NK-92 treated with Interleukin-12 subunit alpha and Interleukin-12 subunit beta, amount 100 ng/mL, for 24 hours (cell line): ENCODE data around the gene DEPDC5.
A peak's percentile ranks its signal among the peaks of the same experiment; 100 is the strongest.
"Not testable (repeated sequence)": the region's sequence is repeated elsewhere in the genome, so short reads cannot be mapped to it uniquely, and the experiment has no call there.

Experiments used
- DNase-seq: peaks from one replicate; lab custom pipeline; 2025; lab: John Stamatoyannopoulos, UW

The DEPDC5 gene

DNA sequence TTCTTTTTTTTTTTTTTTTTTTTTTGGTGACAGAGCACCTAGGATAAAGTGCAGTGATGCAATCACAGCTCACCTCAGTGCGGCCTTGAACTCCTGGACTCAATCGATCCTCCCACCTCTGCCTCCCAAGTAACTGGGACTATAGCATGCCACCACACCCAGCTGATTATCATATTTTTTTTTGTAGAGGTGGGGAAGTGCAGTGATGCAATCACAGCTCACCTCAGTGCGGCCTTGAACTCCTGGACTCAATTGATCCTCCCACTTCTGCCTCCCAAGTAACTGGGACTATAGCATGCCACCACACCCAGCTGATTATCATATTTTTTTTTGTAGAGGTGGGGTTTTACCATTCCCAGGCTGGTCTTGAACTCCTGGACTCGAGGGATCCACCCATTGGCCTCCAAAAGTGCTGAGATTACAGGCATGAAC, 61.6 kb downstream of the DEPDC5 start:
- not testable (repeated sequence) for DNase-seq

DNA sequence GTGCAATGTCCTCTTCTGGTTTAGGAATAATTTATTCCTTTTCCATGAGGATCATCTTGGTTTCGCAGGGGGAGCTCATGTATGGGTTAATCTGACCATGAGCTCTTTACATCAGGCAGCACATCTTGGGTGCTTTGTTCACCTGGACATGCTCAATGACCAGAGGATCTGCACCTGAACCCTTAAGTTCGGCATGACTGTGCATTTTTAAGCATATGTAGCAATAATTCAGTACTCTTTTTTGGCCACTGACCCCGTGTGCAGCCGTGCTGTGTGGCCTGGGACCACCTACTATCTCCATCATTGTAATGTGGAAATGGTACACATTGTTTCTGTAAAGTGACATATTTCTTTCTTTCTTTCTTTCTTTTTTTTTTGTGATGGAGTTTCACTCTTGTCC, 62.9 kb downstream of the DEPDC5 start:
- no peak for DNase-seq

DNA sequence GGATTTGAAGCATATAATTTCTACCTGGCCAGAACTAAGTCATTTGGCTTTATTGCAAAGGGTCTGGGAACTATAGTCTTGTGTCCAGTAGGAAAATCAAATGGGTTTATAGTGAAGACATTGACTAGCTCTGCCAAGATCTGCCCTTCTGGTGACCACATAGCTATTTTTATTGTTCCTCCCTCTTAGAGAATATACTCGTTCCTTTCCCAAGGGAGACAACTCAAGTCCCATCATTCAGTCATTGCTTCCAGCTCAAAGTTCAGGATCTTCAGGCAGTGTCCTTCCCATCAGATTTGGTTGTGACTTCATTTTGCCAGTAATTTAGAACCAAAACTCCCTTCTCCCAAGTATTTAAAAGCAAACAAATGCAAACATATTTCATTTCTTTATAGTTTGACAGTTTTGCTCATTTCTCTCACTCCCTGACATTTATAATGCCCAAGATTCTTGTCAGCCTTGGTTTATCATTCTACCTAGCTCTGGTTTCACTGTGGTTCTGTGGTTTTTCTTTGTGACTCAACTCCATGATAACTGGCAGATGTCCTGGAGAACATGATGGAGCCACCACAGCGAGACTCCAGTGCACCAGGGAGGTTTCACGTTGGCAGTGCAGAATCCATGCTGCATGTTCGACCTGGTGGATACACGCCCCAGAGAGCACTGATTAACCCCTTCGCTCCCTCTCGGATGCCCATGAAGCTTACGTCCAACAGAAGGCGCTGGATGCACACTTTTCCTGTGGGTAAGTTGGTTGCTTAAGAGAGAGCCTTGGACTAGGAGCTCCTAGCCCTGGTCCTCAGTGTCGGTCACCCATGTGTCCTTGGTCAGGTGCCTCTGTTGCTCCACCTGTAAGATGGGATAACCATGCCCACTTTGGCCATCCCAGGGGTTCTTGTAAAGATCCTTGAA, 64.9 kb downstream of the DEPDC5 start:
- DNase-seq = no peak

DNA sequence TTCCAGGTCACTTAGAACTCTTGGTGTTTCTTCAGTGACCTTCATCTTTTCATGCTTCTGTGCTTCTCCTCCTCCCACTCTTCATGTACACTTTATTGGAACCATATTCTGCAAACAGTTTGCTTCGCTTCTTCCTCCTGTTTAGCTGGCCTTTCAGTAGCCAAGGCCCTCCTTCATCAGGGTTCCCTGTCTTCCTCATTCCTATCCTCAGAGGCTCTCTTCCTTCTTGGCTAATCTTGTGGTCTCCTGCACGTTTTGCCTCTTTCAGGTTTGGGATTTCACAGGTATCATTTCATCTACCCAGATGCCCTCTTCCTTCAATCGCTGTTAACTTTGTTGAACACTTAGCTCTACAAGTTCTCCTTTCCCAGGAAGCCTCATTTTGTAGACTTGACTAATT, 66.8 kb downstream of the DEPDC5 start:
- DNase-seq = no peak

GRCh38 chr22:31821572-31821971, 67.8 kb downstream of the DEPDC5 start:
- no peak for DNase-seq

GRCh38 chr22:31822523-31822922, 68.7 kb downstream of the DEPDC5 start:
- no peak for DNase-seq

- DNase-seq = no peak
Measured at GRCh38 chr22:31825513-31825912, 71.7 kb downstream of the DEPDC5 start.

GRCh38 chr22:31826443-31826842, 72.6 kb downstream of the DEPDC5 start:
- no peak for DNase-seq

DNA sequence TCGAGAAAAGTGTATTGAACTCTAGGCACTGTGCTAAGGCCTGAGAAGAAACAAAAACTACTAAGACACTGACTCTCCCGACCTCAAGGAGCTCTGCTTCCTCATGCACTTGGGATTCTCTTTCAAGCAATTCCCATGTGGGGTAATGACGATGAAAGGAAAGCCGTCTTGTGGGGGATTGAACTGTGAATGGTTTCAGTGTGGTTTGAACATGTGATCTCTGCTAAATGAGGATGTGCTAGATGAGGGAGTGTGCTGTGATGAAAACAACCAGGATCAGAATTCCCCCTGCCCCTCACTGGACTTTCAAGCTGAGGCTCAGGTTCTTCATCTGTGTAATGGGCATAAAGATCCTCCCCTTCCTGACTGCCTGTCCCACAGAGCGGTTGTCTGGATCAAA, 74.9 kb downstream of the DEPDC5 start:
- DNase-seq = no peak

- peak; percentile 46 for DNase-seq
Measured at GRCh38 chr22:31829505-31829904, 75.7 kb downstream of the DEPDC5 start.

GRCh38 chr22:31830721-31831070, 76.9 kb downstream of the DEPDC5 start:
- no peak for DNase-seq

GRCh38 chr22:31833930-31834329, 80.1 kb downstream of the DEPDC5 start:
- DNase-seq = no peak

DNA sequence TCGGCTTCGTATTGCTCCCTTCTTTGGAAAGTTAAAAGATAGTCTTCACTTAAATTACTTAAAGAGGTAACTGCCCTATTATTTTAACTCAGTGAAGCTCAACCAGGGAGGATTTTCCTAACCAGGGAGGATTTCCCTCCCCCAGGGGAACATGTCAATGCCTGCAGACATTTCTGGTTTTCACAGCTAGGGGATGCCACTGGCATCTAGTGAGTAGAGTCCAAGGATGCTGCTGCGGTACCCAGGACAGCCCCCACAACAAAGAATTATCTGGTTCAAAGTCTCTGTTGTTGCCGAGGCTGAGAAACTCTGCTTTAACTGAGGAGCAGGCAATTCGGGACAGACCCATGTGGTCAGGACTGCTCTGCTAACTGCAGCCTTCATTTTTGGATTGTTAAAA, 82.2 kb downstream of the DEPDC5 start:
- DNase-seq = no peak

DNA sequence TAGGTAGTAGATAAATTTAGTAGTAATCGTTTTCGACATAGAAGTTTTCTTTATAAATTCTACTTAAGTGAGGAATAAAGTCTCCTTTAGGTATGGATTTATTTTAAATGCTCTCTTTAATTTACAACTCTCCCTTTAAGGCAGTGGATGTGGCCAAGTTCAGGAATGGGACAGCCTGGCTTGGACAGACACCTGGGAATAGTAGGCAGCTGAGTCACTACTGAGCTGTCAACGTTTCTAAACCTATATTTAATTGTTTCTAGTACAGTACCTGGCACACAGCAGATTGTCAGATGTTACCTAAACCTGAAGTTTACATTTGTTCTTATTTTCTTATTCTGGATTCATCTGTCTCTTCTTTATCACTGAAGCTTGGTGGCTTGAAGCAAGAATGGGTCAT, 85.1 kb downstream of the DEPDC5 start:
- no peak for DNase-seq

DNA sequence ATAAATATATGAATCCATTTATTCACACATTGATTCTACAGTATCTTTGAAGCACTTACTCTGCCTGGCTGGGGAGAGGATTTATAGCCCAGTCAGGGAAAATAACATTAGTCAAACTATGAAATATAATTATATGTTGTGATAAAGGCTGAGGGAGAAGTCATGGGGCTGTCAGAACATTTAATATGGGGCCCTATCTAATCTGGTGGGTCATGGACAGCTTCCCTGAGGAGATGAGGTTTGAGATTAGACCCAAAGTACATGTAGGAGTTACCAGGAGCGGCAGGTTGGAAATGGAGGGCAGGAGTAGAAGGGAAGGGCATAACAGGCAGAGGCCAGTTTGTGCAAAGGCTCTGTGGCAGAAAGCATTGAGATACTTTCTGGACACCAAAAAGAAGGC, 86.2 kb downstream of the DEPDC5 start:
- DNase-seq = no peak

- no peak for DNase-seq
Measured at GRCh38 chr22:31840585-31840984, 86.8 kb downstream of the DEPDC5 start.

- no peak for DNase-seq
Measured at GRCh38 chr22:31841078-31841827, 87.4 kb downstream of the DEPDC5 start.

DNA sequence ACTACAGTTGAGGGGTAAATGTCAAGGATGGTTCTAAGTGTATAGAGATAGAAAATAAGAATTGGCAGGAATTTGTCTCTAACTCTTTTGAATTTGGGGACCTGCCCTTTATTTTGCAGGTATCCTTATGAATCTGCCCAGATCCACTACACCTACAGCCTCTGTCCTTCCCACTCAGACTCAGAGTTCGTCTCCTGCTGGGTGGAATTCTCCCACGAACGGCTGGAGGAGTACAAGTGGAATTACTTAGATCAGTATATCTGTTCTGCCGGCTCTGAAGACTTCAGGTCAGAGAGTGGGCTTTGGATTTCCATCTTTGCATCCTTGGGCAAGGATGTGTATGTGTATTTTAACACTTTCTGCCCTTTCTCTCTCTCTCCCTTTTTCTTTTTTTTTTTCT, 89.7 kb downstream of the DEPDC5 start:
- DNase-seq = no peak

DNA sequence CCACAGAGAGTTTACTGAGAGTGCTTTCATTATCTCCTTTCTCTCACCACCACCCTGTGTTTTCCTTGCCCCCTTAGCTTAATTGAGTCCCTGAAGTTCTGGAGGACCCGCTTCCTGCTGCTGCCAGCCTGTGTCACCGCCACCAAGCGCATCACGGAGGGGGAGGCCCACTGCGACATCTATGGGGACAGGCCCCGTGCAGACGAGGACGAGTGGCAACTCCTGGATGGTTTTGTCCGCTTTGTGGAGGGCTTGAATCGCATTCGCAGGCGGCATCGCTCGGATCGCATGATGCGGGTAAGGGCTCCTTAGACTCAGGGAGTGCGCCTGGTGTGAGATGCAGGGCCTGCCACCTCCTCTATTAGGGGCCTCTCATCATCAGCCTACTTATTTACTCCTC, 91.1 kb downstream of the DEPDC5 start:
- no peak for DNase-seq

- no peak for DNase-seq
Measured at GRCh38 chr22:31846161-31847115, 92.6 kb downstream of the DEPDC5 start.

GRCh38 chr22:31848411-31848810, 94.6 kb downstream of the DEPDC5 start:
- no peak for DNase-seq

- DNase-seq = no peak
Measured at GRCh38 chr22:31850135-31850534, 96.3 kb downstream of the DEPDC5 start.
